GM19023 (cell line): ENCODE results near the gene PTGFRN.

Source experiments
- ATAC-seq: cut with Tn5 transposase; IDR thresholded peaks from one replicate; pipeline ENCODE4 v1.9.1; 2021; ENCODE audit warnings: mild to moderate bottlenecking, moderate library complexity; ENCODE audit not compliant: unreplicated experiment

The PTGFRN gene

DNA sequence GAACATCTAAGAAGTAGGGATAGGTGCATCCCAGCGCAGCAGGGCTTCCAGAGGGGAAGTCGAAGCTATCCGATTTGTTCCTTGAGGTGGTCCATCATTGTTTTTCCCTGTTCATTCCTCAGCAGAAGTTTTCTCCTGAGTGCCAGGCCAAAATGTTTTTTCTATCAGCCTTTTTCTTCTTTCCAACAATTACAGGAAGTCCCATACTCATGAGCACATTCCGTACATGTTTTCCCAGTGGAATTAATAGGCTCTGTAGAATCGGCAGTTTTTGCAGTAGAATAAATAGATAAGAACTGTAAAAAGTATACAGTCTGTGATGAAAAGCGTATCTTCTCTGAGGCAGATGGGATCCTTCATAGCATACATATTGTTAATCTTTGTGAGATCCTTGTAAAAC is 116.6 kb downstream of the PTGFRN start:
- no peak for ATAC-seq

DNA sequence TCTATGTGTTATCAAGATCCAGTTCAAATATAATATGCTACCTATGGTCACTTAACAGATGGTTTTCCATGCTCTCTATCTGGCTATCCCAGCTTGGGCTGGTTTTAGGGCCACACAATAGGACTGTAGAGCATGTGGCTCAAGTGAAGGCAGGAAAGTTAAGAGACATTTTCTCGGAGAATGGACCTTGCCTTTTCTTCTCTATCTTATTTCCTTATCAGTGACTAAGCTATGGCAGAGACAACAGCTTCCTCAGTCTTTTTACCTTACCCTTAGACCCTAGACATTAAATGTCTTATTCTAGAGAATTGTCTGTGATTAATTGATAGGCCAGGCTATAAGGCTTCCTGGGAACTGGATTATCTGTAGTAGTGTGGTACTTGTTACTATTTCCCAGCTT is 120.0 kb downstream of the PTGFRN start:
- ATAC-seq, result no peak

DNA sequence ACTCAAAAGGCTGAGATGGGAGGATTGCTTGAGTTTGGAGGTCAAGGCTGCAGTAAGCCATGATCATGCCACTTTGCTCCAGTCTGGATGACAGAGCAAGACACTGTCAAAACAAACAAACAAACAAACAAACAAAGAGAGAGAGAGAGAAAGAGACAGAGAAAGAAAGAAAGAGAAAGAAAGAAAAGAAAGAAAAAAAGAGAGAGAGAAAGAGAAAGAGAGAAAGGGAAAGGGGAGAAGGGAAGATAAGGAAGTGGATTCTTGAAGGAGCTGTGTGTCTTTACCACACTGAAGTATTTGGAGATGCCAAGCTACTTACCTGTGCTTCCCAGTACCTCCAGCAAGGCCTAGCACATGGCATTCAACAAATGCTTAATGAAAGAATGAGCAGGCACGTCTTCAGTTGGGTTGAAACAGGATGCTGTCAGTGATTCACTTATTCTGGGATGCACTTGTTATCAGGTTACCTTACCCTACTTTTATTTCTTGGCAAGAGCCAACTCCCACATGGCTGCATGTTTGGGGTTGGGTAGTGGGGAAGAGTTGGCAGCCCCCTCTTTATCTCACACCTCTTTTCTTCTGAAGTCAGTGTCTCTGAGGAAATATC is 120.7 kb downstream of the PTGFRN start:
- ATAC-seq, result no peak

DNA sequence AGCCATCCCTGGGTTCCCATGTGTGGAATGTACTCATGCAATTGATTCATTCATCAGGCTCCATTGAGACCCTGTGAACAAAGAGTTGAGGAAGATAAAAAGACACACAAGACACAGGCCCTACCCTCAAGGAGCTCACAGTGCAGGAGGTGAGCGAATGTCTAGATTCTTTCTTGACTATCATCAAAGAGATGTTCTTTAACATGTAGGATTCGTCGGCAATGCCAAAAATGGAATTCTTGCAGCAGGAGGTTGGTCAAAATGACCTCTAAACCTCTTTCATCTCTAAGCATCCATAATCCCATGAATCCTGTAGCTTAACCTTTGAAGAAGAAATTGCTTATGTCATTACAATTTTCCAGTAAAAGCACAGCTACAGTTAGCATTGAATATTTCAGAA is 122.5 kb downstream of the PTGFRN start:
- ATAC-seq, result no peak

DNA sequence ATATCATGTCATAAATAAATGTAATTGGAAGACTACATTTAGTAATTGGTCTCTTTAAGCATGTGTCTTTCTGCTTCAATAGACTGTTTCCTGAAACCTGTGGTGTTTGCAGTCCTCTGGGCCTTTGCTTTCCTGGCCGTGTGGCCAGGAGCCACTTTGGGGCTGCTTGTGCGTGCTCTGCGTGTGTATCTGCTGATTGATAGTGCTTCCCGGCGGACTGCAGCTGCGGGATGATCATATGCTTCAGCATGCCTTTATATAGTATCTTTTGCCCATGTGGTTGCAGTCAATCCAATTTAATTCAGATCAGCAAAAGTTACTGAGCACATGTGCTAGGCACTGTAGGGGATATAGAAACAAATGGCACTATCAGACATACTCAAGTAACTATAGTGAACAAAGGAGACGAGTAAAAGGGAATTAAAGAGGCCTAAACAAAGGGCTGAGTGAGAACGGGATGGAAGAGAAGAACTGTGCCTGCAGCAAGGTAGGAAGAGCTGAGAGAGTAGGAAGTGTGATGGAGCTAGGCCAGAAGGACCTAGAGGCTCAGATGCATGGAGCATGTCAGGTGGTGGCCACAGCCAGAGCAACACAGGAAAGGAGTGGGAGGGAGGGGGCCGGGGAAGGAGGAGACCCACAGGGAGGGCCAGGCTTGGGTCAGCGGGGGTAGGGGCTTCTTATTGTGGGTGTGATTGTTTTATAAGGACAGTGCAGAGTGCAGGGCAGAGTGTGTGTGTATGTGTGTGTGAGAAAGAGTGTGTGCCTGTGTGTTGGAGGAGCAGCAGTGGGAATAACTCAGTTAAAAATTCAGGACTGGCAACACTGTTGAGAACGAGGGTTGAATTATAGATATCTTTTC is 123.2 kb downstream of the PTGFRN start:
- no peak for ATAC-seq

DNA sequence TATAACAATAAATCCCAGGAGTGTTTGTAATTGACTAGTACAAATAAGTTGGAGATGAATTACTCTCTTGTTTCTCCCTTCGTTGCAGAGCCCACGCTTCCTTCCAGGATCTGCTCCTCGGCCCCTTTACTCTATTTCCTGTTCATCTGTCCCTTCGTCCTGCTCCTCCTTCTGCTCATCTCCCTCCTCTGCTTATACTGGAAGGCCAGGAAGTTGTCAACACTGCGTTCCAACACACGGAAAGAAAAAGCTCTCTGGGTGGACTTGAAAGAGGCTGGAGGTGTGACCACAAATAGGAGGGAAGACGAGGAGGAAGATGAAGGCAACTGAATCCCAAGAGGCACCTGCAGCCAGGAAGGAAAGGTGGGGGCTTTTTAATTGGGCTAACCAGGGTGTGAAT is 124.1 kb downstream of the PTGFRN start:
- ATAC-seq, result no peak

DNA sequence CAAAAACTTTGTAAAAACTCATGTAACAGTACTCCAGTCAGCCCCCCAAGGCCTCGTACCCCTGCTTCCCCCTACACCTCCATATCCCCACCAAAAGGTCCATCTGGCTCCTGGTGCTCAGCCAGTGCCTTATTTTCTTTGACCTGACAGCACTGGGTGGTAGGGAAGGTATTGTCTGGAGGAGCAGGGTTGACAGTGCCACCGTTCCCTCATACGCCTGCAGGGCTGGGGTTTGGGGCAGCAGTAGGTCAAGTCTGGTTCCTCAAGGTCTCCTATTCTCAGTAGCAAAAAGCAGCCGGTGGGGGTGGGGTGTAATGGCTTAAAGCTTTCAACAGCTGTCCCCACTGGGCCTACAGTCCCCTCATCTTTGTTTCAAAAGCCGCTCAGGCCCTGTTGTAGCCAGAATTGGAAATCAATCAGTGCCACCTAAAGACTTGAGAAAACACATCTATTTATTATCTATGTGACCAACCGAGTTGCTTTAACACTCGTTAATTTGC is 125.1 kb downstream of the PTGFRN start:
- ATAC-seq, result no peak

DNA sequence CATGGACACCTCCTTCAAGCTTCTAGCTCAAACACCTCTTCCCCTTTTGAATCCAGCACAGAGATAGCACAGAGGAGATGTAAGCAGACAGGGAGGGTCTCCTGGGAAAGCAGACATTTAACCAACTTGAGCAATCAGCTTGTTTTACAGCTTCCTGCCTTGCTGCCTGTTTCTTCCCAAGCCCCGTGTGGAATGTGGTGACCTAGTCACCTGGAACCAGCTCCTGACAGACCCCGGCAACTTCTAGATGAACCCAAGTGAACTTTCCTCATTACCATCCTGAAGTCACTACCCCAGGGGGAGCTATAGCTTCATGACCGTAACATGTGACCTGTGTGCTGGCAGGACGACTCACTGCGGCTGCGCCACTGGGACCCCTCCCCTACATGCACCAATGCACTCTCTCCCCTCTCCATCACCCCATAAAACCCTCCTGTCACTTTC is 126.3 kb downstream of the PTGFRN start:
- no peak for ATAC-seq

DNA sequence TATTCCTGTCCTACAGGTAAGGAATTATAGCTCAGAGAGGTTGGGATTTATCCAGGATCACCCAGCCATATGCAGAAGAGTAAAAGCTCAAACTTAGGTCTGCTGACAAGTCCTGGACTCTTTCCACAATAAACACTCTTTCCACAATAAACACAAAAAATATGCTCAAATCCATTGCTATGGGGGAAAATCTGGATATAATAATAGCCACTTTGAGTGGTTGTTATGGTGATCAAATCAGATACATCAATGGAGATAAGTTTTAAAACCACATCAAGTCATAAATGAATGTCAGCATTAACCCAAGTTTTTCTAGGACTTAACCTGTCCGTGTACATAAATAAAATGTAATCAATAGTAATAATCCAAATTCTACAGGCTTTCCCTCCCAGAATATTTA is 128.1 kb downstream of the PTGFRN start:
- ATAC-seq, result no peak

DNA sequence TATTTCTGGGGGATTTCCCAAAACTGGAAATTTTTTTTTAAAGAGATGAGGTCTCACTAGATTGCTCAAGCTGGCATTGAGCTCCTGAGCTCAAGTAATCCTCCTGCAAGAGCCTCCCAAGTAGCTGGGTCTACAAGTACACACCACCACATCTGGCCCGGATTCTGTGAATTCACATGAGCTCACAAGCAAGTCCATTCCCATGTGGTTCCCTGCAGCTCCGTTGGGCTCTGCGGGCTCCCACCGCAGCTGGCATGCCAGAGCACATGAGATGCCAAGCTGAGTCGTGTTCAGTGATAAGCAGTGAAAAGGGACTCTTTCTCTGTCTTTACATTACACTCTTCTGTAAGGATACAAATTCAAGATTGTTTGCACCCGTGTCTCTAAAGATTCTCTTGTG is 128.5 kb downstream of the PTGFRN start:
- no peak for ATAC-seq
